Ishikawa (cell line): ENCODE results near the gene MAMDC2.

Experiments
- CEBPB ChIP-seq: IDR thresholded peaks from 2 replicates; pipeline ENCODE4 v1.6.1; 2012
- EP300 ChIP-seq: IDR thresholded peaks from 2 replicates; pipeline ENCODE4 v1.6.1; 2012; ENCODE audit warnings: borderline replicate concordance
- FOXM1 ChIP-seq: IDR thresholded peaks from 2 replicates; pipeline ENCODE4 v1.6.1; 2012; ENCODE audit warnings: low read depth, borderline replicate concordance
- MAX ChIP-seq: IDR thresholded peaks from 2 replicates; pipeline ENCODE4 v1.6.1; 2012
- RAD21 ChIP-seq: IDR thresholded peaks from 2 replicates; pipeline ENCODE4 v1.6.1; 2012; ENCODE audit warnings: low read depth
- TAF1 ChIP-seq: IDR thresholded peaks from 2 replicates; pipeline ENCODE4 v1.6.1; 2012; ENCODE audit warnings: low read depth, mild to moderate bottlenecking
- TCF12 ChIP-seq: IDR thresholded peaks from 2 replicates; pipeline ENCODE4 v1.6.1; 2012; ENCODE audit warnings: low read depth
- ZBTB7A ChIP-seq: IDR thresholded peaks from 2 replicates; pipeline ENCODE4 v1.6.1; 2012; ENCODE audit warnings: low read depth

GRCh38 chr9:70111042-70111602 is 67.5 kb downstream of the MAMDC2 start:
- TF ChIP-seq CEBPB (no peak), MAX (no peak), RAD21 (peak; percentile 67), TCF12 (no peak), ZBTB7A (no peak), TAF1 (no peak), EP300 (no peak), FOXM1 (no peak)
